Measurements from ENCODE around the gene MTUS2.
A peak's percentile ranks its signal among the peaks of the same experiment; 100 is the strongest.

MTUS2 gene

DNA sequence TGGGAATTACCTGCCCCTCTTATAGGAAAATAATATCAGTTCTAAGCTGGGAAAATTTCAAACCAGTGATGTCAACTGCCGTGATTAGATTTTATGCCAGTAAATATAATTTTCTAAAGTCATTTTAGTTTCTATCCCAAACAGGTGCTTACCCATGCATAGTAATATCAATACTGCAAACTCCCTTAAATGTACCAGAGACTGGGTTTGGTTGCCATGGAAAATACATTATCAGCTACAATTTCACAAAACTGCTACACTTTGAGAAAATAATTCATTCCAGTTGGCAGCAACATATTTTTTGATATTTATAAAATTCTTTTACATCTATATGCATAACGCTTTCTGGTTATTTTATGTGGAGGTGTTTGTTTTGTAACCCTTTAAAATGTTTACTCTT lies 631.8 kb downstream of the MTUS2 start:
- no peak for DNase-seq (ENCODE audit: low read depth in 2 of 2)

DNA sequence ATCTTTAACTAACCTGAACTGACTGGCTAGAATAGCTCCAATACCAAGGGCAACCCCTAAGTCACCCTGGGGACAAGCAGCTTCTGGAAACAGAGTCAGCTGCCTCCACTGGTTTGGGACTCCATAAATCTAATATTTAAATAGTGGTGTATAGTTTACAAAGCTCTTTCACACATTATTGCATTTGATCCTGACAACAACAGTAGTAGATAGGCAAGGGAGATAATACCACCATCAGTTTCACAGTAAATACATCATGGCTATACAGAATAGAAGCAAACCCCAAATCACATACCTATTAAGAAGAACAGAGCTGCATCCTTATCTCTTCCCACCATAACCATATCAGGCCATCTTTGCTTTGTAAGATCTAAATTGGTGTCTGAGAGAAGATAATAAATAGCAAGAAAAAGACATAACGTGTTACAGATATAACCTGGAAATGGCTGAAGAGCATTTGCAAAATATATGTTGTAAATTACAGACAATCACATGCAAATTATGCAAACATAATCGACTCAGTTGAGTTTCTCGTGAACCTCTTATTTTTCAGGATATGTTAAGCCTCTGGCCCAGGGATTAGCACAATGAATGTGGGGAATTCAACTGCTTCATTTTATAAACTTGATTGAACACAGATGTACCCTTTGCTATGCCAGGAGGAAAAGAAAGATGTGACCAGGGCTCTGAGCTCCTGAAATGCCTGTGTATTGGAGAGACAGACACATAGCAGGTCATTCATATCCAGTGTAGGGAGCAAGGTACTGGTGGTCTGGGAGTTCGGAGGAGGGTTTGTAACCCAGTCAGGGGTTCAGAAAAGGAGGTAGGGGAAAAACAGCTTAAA lies 632.9 kb downstream of the MTUS2 start:
- no peak for DNase-seq (ENCODE audit: low read depth in 2 of 2)

DNA sequence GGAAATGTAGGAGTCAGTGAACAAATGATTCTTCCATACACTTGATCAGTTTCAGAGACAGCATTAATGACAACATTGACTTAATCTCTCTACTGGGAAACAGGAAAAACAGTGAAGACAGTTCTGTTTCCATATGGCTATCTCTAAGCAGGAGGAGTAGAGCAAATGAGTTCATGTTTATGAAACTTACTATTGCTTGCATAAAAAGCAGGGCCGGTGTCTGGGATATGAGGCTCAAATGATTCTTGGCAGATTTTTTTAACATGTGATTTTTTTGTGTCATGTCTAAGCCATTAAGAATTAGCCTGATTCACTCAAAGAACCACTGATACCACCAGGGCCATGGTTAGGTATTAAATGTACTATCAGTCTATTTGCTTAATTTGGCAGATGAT lies 633.5 kb downstream of the MTUS2 start:
- DNase-seq (ENCODE audit: low read depth in 2 of 2) = no peak

DNA sequence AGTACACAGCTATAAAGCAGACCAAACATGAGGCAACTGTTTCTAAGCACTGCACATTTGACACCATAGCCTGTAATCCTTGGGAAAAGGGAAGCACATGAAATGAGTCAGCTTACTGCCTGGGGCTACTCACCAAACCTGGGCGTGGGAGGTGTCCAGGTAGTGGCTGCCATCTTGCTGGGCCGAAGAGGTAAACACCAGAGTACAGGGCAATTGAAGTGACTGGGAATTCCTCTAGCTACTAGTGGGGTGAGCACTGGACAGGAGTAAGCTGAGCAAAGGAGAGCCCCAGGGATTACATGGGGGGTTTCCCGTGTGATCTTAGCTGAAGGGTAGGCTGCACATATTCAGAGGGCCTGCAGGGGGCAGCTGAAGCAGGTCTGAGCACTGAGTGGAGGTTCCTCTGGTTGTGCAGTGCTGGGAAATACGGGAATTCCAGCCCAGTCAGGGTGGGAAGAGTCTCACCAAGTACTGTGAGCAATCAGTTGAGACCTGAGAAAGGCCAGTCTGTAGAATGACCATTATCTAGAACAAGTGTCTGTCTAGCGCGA lies 634.9 kb downstream of the MTUS2 start:
- DNase-seq (ENCODE audit: low read depth in 2 of 2) = no peak

DNA sequence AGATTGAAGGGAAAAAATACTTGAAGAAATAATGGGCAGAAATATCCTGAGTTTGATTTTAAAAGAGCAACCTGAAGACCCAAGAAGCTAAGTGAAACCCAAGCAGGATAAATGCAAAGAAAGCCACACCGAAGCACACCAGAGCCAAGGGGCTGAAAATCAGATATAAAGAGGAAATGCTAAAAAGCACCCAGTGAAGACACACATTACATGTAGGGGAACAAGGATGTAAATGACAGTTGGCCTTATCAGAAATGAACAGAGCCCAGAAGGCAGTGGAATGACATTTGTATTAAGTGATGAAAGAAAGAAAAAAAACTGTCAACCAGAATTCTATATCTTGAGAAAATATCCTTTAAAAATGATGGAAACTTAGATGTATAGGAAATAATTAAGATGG lies 636.3 kb downstream of the MTUS2 start:
- DNase-seq (ENCODE audit: low read depth in 2 of 2) = no peak

DNA sequence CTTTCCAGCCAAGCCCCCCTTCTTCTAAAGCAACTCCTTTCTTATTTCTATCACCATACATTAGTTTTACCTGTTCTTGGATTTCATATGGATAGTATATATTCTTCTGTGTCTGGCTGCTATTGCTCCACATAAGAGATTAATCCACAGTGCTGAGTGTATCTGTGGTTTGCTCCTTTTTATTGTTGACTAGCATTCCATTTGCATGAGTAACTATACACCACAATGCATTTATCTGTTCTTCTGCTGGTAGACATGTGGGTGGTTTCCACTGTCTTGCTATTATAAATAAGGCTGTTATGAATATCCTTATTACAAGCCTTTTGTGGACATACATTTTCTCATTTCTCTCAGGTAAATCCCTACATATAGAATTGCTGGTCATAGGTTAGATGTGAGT lies 637.2 kb downstream of the MTUS2 start:
- DNase-seq (ENCODE audit: low read depth in 2 of 2) = no peak

DNA sequence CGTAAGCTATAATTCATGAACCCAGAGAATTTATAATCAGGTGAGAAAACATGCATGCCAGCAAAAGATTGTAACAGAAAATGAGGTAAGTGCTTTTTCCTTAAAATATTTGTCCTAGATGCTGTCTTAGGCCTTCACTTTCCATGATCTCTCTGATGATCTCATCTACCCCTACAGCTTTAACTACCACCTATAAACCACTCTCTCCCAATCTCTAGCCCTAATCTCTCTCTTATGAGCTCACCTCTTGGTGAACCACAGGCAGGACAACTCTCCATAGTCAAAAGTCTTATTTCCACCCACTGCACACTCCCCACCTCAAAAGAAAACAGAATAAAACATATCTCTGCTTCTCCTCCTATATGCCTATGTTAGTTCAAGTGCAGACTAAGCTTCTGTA lies 638.3 kb downstream of the MTUS2 start:
- DNase-seq (ENCODE audit: low read depth in 2 of 2) = no peak

DNA sequence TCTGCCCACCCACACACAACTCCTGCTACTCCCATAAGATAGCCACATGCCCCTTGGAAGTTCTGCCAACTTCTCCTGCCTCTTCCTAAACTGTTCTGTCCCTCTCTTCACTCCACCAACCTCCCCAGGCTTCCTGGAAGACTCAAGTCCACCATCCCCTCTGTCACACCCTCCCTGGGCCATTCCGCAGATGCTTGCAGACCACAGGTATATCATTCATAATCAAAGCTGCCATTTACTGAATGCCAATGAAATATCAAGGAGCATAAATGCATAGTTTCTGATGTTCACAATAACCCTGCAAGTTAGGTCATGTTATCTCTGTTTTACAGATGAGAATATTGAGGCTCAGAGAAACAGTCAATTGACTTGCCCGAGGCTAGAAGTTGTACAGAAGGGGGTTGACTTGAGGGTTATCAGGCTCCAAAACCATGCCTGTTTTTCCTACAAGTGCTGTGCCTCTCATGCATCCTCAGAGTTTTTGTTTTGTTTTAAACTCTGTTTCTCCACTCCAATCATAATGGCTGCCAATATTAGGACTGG lies 639.7 kb downstream of the MTUS2 start:
- DNase-seq (ENCODE audit: low read depth in 2 of 2) = no peak

DNA sequence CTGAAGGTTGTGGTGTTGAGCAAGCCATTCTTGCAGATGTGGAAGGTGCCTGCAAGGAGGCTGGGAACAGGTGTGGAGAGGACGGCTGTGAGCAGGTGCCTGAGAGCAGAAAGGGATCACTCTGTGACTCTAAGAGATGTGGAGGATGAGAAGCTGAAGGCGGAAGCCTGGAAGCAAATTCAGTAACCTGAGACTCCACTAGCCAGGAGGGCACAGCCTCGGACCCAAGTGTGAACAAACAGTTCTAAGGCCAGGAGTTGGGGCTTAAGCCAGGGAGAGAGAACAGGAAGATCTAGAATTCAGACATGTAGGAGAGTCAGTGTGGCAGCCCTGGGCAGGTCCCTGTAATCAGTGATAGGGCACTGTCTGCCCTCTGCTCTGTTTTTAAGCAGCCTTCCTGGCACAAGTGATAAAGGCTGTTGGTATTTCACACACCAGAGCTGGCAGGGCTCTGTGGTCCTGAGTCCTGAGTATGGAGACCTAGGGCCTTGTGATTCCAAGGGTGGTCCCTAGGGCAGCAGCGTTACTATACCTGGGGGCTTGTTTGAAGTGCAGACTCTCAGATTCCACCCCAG lies 644.1 kb downstream of the MTUS2 start:
- no peak for DNase-seq (ENCODE audit: low read depth in 2 of 2)

DNA sequence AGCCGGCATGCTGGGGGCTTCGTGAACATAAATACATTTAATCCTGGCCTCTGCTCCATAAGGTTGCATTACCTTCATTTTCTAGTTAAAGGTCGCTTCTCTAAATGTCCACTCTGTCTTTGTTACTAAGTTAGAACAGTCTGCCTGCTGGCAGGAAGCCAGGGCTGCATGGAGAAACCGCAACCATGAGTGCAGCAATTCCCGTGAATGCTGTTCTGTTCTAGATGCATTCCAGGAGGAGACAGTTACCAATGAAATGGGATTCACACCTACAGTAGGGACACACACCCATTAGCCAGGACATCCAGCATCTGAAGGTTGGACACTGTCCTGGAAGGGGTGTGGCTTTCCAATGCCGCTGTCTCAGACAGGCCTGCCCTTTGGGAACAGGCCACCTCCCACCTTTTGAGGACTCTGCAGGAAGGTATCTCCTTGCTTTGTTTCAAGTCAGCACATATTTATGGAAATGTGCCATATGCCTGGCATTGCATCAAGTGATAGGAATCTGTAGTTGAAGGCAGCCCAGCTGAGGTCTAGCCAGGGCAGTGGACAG lies 645.7 kb downstream of the MTUS2 start:
- no peak for DNase-seq (ENCODE audit: low read depth in 2 of 2)

DNA sequence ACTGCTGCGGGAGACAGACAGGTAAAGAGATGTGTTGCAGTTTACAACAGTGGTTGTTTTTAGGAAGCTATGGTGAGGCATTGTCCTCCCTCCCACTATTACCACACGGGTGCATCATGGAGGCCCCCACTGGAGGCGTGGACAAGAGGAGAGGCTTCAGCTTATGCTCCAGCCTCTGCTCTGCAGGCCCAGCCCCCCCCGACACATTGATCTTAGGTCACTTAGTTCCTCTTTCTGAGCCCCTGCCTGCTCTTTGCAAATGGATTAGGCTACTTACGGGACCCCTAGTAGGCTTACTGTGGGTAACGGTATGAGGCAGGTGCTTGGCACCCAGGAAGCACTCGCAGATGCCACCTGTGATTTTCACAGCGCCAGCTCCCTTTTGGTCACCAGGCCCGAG lies 651.4 kb downstream of the MTUS2 start:
- no peak for DNase-seq (ENCODE audit: low read depth in 2 of 2)

DNA sequence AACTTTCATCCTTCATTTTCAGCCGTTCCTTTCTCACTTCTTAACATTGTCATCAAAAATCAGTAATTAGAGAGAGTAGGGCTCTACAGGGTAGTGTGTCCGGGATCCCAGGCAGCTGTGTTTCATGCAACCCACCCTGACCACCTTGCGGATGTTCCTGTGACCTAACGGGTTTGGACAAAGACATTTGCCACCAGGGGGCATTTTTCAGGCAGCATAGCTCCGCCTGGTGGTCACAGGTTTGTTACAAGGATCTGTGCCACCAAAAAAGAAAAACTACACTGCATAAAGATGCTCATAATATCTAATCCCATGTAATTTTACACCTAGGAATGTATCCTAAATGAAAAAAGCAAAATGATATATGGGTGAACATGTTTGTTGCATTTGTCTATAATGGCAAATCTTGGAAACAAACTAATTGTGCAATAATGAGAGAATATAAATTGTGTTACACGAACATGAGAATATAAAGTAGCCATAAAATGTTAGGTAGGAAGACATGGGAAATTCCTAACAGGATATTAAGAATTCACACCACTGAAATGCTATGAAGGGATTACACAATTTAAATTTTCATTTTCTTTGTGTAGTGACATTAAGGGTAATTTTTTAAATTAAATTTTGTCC lies 652.3 kb downstream of the MTUS2 start:
- DNase-seq (ENCODE audit: low read depth in 2 of 2) = peak in 1 of 2 donors; percentile 6

DNA sequence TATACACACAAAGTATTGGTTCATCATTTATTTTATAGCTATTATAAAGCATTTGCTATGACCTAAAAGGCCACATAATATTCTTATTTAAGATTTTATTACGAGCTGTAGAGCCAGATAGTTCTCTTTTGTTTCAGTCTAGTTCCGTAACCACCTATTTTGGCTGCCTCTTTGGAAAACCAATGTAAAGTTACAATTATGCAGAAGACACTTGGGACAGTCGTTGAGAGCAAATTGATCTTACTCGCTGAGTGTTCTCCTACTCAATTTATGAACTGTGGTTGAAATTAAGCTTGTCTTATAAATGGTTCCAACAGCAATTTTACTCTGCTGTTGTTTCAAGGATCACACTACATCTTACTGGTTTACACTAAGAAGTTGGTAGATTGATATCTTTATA lies 653.0 kb downstream of the MTUS2 start:
- DNase-seq (ENCODE audit: low read depth in 2 of 2) = no peak

DNA sequence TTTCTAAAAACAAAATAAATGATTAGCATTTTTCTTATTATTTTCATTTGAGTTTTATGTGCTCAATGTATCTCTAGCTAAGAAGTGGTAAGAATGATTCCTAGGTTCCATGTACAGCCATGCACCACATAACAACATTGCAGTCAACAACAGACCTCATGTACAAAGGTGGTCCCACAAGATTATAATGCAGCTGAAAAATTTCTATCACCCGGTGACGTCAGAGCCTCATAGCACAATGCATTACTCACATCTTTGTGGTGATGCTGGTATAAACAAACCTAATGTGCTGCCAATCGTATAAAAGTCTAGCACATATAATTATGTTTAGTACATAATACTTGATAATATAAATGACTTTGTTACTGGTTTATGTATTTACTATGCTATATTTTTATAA lies 654.9 kb downstream of the MTUS2 start:
- DNase-seq (ENCODE audit: low read depth in 2 of 2) = no peak

DNA sequence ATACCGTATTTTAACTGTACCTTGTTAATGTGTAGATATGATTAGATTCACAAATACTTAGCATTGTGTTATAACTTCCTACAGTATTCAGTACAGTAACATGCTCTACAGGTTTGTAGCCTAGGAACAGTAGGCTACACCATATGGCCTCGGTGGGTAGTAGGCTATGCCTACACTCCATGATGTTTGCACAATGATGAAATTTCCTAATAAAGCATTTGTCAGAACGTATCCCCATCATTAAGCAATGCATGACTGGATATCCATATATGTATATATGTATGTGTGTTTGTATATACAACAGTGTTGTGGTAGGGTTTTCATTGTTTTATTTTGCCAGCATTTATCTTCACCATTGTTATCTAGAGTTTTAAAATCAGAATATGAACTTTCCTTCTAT lies 655.9 kb downstream of the MTUS2 start:
- DNase-seq (ENCODE audit: low read depth in 2 of 2) = no peak

DNA sequence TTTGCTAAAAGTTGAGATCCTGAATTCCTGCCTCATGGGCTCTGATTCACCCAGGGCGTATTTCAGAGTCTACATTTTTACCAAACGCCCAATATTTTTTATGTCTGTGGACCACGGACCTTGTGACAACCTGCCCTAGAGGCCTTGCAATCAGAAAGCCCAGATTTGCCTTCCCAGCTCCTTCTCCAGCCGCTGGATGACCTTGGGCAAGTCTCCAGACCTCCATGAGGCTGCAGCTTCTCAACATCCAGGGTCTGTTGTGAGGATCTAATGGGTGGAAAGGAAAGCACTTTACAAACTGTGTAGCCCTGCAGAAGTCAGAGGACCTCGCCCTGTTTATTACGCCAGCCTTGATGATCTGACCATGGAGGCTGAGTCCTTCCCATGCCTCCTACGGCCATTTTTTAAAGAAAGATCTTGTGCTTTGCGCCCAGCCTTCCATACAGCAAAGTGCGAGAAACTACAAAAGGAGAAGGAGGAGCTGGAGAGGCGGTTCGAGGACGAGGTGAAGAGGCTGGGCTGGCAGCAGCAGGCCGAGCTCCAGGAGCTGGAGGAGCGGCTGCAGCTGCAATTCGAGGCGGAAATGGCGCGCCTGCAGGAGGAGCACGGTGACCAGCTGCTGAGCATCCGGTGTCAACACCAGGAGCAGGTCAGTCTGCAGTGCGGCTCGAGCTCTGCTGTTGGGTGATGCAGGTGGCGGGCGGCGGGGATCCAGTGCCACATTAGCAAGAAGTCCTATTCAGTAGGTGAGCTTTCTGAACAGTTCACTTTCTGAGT lies 659.8 kb downstream of the MTUS2 start:
- no peak for DNase-seq (ENCODE audit: low read depth in 2 of 2)

DNA sequence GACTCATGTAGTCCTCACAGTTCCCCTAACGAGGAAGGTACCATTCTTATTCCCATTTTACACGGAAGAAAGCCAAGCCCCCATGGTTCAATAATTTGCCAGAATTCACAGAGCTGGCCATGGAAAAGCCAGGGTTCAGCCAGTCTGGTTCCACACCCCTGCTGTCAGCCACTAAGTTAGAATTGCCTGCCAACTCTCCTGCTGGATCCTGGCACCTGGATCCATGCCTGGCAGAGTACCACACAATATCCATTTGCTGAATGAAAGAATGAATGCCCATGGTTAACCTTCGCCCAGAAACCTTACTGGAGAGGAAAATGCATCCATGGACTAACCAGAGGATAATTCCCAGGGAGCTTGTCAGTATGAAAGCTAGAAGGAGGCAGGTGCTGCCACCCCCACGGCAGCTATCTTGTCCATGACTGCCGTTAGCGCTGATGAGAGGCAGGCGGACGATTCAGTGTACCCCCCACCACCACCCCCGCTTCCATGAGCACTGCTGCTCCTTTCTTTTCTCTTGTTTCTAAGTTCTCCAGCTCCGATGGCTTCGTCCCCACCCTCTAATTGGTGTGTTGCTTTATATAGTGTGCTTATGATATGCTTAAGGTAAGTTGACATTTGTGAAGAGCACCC lies 660.9 kb downstream of the MTUS2 start:
- DNase-seq (ENCODE audit: low read depth in 2 of 2) = no peak

DNA sequence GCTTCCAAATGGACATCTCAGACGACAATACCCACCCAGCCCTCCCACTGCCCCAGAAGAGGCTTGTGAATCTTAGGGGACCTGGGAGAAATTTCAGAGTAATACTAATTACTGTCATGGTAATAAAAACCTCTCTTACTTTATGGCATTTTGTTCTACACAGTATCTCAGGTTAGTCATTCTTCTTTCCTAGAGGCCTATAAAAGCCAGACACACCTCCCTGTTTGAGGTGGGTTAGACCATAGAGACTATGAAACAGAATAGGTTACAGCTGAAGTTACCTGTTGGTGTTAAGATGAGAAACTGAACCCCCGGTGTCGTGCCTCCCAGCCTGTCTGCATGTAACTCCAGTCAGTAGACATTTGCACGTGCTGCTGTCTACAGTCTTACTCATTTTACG lies 661.5 kb downstream of the MTUS2 start:
- no peak for DNase-seq (ENCODE audit: low read depth in 2 of 2)

DNA sequence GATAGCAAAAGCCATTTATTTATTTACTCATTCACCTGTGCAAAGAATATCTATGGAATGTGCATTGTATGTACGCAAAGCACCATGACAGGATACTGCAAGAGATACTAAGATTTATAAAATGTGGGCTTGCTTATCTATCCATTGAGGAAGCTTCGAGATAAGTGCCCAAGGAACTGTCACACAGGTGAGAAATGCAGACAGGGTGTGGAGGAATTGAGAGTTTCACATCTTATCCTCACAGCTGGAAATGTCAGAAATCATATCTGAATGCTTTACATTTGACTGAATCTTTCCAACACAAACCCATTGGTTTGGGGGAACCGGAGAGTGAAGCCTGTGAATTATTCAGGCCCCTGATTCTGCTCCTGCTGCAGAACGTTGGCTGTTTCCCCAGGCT lies 662.4 kb downstream of the MTUS2 start:
- DNase-seq (ENCODE audit: low read depth in 2 of 2) = no peak

DNA sequence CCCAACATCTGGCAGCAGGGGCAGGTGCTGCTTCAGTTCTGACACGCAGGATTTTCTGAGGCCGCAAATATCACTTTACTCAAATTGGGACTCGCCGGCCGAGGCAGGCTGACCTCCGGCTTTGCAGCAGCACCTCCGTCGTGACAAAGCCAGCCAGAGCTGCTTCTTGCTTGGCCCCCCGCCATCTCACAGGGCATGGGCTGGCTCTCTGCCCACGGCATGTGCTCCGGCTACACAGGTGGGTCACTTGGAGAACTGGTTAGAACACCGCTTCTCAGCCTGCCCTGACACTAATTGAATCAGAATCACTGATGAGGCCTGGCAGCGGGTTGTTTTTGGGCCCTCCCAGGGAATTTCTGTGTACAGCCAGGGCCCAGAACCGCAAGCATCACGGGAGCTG lies 663.1 kb downstream of the MTUS2 start:
- no peak for DNase-seq (ENCODE audit: low read depth in 2 of 2)

DNA sequence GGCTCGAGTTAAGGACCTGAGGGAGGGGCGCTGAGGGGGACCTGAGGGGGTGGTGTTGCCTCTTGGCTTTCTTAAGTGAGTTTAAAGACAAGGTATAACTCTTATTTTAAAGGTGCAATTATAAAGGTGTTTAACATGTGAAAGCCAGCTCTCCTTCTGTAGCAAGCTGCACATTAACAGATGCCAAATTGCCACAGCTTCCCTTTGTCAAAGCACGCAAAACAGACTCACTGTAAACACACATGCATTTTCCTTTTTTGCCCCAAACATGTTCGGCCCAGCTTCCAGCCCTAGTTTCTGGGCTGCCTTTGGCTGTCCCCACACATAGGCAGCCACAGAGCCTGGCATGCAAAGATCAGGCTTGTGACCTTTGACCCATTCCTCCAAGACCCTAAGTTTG lies 663.5 kb downstream of the MTUS2 start:
- DNase-seq (ENCODE audit: low read depth in 2 of 2) = no peak

Measured in stimulated activated CD8-positive, alpha-beta memory T cell treated with anti-CD3 and anti-CD28 coated beads, Interleukin-7, amount 100 ng/mL, for 4 hours (primary cell).